ENCODE measurements around the gene KLHL34. TPM values are rescaled to one million over a fixed set of nuclear protein-coding genes. Genes with fewer than 3 reads are reported as not detected.

The KLHL34 gene
- total and polyA plus RNA-seq, 2 of the 13 experiments (the other 11 are each of a cell fraction or from before 2014, with no cell fraction given): not detected

DNA sequence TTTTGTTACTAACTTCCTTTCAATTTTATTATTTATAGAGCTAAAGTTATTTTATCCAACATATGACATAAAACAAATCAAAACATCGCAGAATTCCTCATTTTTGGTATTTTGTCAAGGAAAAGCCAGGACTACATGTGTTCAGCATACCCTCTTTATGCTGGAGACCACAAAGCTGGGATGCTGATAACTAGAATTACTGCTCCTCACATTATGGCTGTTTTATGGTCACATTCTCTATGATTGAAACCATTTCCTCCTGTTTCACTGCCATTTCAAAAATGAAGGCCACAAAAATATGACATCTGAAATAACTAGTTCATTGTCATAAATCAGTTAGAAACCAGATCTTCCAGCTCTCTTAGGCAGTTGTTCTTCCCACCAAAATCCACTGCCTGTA lies 41.7 kb downstream of the KLHL34 start:
- Histone ChIP-seq H2AFZ (ENCODE audit: low read length) (no peak overlapping the region), H3K9ac (ENCODE audit: insufficient read depth, low read depth, low read length) (no peak overlapping the region), H3K9me3 (ENCODE audit: low read length) (no peaks in the 10 kb centered on the region), H3K36me3 (replicated peaks in 1 of 2; ENCODE audit: control insufficient read depth in 1 of 2, insufficient read depth in 2 of 2, low read length in 2 of 2) (no peaks in the 10 kb centered on the region), H4K20me1 (ENCODE audit: insufficient read depth, low read length) (no peaks in the 10 kb centered on the region), H3K79me2 (ENCODE audit: insufficient read depth, low read length) (no peaks in the 10 kb centered on the region), H3K4me3 (replicated peaks in 1 of 3; ENCODE audit: insufficient read depth in 1 of 3, low read depth in 2 of 3, low read length in 3 of 3) (no peak overlapping the region), H3K4me2 (ENCODE audit: low read depth, low read length) (no peak overlapping the region), H3K4me1 (ENCODE audit: insufficient read depth, low read length) (peaks cover 5% of the 10 kb centered on the region; the same call in 1 of the 2 replicates), H3K27me3 (ENCODE audit: control insufficient read depth in 1 of 2, insufficient read depth in 2 of 2, low read length in 2 of 2) (no peaks in the 10 kb centered on the region), H3K27ac (ENCODE audit: extremely low read length, insufficient read depth, low read length) (no peak overlapping the region)
- 0% methylated on average over 1 of the region's 1 CpG for WGBS (ENCODE audit: low lambda C conversion rate)
- ChIA-PET CTCF (ENCODE audit: low intra/inter-chr PET ratio, low total read pairs) (no interaction called here), POLR2A (no interaction called here)
- FAIRE-seq (no peak), DNase-seq (ENCODE audit: low spot score) (no peak), ATAC-seq (no peak)
- in situ Hi-C loops (cut with HindIII; ENCODE audit: extremely low pct_ligation_motif_present, low pct_unique_long_range_greater_than_20kb): no loop called here
- TF ChIP-seq HNRNPK (IDR thresholded peaks at IDR 0.05; ENCODE audit: low read depth, low read length, poor library complexity, severe bottlenecking) (no peak), KDM4B (CRISPR knock-in tag; IDR thresholded peaks at IDR 0.05) (no peak), ZNF317 (CRISPR knock-in tag; IDR thresholded peaks at IDR 0.05) (no peak), ZNF670 (CRISPR knock-in tag; IDR thresholded peaks at IDR 0.05; ENCODE audit: borderline replicate concordance) (no peak), ZNF562 (CRISPR knock-in tag; IDR thresholded peaks at IDR 0.05; ENCODE audit: borderline replicate concordance) (no peak), ZBTB42 (CRISPR knock-in tag; IDR thresholded peaks at IDR 0.05) (no peak), FOSL2 (CRISPR knock-in tag; IDR thresholded peaks at IDR 0.05) (no peak), YY1 (IDR thresholded peaks at IDR 0.05; ENCODE audit: insufficient read depth, insufficient replicate concordance, low read depth, low read length) (no peak), ZZZ3 (CRISPR knock-in tag; IDR thresholded peaks at IDR 0.05; ENCODE audit: borderline replicate concordance) (no peak), ZFP41 (CRISPR knock-in tag; IDR thresholded peaks at IDR 0.05; ENCODE audit: borderline replicate concordance) (no peak), HIVEP1 (CRISPR knock-in tag; IDR thresholded peaks at IDR 0.05) (no peak), ZNF556 (CRISPR knock-in tag; IDR thresholded peaks at IDR 0.05; ENCODE audit: borderline replicate concordance) (no peak), HDAC6 (IDR thresholded peaks at IDR 0.05; ENCODE audit: low read depth, low read length) (no peak), ZNF766 (CRISPR knock-in tag; IDR thresholded peaks at IDR 0.05; ENCODE audit: borderline replicate concordance) (no peak), ZFY (CRISPR knock-in tag; IDR thresholded peaks at IDR 0.05) (no peak), MYNN (CRISPR knock-in tag; IDR thresholded peaks at IDR 0.05; ENCODE audit: low read depth) (no peak)
- TF ChIP-seq, protein P1, sequence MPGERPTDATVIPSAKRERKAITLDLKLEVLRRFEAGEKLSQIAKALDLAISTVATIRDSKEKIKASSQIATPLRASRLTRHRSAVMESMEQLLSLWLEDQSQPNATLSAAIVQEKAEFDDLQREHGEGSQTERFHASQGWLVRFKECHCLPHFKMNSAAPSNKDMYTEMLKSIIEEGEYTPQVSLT (CRISPR knock-in tag; IDR thresholded peaks at IDR 0.05; ENCODE audit: borderline replicate concordance, low read depth): no peak
- TF ChIP-seq, protein P2, sequence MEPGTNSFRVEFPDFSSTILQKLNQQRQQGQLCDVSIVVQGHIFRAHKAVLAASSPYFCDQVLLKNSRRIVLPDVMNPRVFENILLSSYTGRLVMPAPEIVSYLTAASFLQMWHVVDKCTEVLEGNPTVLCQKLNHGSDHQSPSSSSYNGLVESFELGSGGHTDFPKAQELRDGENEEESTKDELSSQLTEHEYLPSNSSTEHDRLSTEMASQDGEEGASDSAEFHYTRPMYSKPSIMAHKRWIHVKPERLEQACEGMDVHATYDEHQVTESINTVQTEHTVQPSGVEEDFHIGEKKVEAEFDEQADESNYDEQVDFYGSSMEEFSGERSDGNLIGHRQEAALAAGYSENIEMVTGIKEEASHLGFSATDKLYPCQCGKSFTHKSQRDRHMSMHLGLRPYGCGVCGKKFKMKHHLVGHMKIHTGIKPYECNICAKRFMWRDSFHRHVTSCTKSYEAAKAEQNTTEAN (CRISPR knock-in tag; conservative IDR thresholded peaks at IDR 0.05): no peak
- TF ChIP-seq, protein P3, sequence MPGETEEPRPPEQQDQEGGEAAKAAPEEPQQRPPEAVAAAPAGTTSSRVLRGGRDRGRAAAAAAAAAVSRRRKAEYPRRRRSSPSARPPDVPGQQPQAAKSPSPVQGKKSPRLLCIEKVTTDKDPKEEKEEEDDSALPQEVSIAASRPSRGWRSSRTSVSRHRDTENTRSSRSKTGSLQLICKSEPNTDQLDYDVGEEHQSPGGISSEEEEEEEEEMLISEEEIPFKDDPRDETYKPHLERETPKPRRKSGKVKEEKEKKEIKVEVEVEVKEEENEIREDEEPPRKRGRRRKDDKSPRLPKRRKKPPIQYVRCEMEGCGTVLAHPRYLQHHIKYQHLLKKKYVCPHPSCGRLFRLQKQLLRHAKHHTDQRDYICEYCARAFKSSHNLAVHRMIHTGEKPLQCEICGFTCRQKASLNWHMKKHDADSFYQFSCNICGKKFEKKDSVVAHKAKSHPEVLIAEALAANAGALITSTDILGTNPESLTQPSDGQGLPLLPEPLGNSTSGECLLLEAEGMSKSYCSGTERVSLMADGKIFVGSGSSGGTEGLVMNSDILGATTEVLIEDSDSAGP (CRISPR knock-in tag; IDR thresholded peaks at IDR 0.05; ENCODE audit: borderline replicate concordance): no peak
- TF ChIP-seq, protein P4, sequence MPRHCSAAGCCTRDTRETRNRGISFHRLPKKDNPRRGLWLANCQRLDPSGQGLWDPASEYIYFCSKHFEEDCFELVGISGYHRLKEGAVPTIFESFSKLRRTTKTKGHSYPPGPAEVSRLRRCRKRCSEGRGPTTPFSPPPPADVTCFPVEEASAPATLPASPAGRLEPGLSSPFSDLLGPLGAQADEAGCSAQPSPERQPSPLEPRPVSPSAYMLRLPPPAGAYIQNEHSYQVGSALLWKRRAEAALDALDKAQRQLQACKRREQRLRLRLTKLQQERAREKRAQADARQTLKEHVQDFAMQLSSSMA (CRISPR knock-in tag; IDR thresholded peaks at IDR 0.05): no peak
- intact Hi-C loops (cut with micrococcal nuclease; ENCODE audit: unreplicated experiment): loop anchor here (10.0 kb wide), 1 partner anchor 88 kb away; no protein-coding TSS in a partner anchor
- no TSS peak for BruUV-seq (replicated peaks)

Measured in HepG2 (cell line).